HFF-Myc (cell line): Measurements from ENCODE around the gene SACS.
"Not testable (repeated sequence)": the region's sequence is repeated elsewhere in the genome, so short reads cannot be mapped to it uniquely, and the experiment has no call there.

Source experiments
- DNase-seq: peaks from one replicate; pipeline ENCODE4 v3.0.0-alpha.2; 2011; ENCODE audit warnings: low read depth; ENCODE audit errors: extremely low read depth
- H3K4me3 ChIP-seq: replicated peaks from 2 replicates; pipeline ENCODE4 v1.5.1; 2011; ENCODE audit warnings: low read depth, mild to moderate bottlenecking, control low read depth, low read length
- CTCF ChIP-seq: IDR thresholded peaks from 2 replicates; pipeline ENCODE4 v1.5.1; 2012; ENCODE audit warnings: mild to moderate bottlenecking, low read depth, low read length, control low read depth; ENCODE audit errors: missing control alignments

Gene SACS

GRCh38 chr13:23445794-23446193 lies 12.3 kb upstream of the SACS start:
- no peak overlapping the region for H3K4me3 ChIP-seq

GRCh38 chr13:23443878-23444277 lies 10.4 kb upstream of the SACS start:
- DNase-seq = no peak
- no peak for TF ChIP-seq CTCF
- no peak overlapping the region for H3K4me3 ChIP-seq

More at GRCh38 chr13:23445794-23446193, 12.3 kb upstream of the SACS start:
- TF ChIP-seq CTCF = no peak
- DNase-seq = no peak

- no peak overlapping the region for H3K4me3 ChIP-seq
- DNase-seq = no peak
- TF ChIP-seq CTCF = no peak
Observed at GRCh38 chr13:23443110-23443509, 9.6 kb upstream of the SACS start.

GRCh38 chr13:23440821-23441618 lies 7.5 kb upstream of the SACS start:
- DNase-seq = no peak
- TF ChIP-seq CTCF = no peak
- H3K4me3 ChIP-seq = no peak overlapping the region

- DNase-seq = not testable (repeated sequence)
Observed at GRCh38 chr13:23440324-23440723, 6.8 kb upstream of the SACS start.

GRCh38 chr13:23437916-23438315 lies 4.4 kb upstream of the SACS start:
- no peak for DNase-seq
- TF ChIP-seq CTCF = no peak

More at GRCh38 chr13:23440324-23440723, 6.8 kb upstream of the SACS start:
- H3K4me3 ChIP-seq = not testable (repeated sequence)

GRCh38 chr13:23436680-23437079 lies 3.2 kb upstream of the SACS start:
- DNase-seq = no peak
- no peak overlapping the region for H3K4me3 ChIP-seq
- TF ChIP-seq CTCF = no peak

More at GRCh38 chr13:23437916-23438315, 4.4 kb upstream of the SACS start:
- no peak overlapping the region for H3K4me3 ChIP-seq
